ENCODE measurements around the gene ATAD3B.
A peak's percentile ranks its signal among the peaks of the same experiment; 100 is the strongest.

Gene ATAD3B

GRCh38 chr1:1535201-1536018, 63.8 kb downstream of the ATAD3B start:
- ATAC-seq = no peak

GRCh38 chr1:1536019-1536937, 64.7 kb downstream of the ATAD3B start:
- no peak for ATAC-seq

GRCh38 chr1:1536938-1537546, 65.5 kb downstream of the ATAD3B start:
- no peak for ATAC-seq

- no peak for ATAC-seq
These were observed 66.2 kb downstream of the ATAD3B start for GRCh38 chr1:1537626-1538250.

- no peak for ATAC-seq
These were observed 66.8 kb downstream of the ATAD3B start for GRCh38 chr1:1538334-1538733.

- no peak for ATAC-seq
These were observed 67.4 kb downstream of the ATAD3B start for GRCh38 chr1:1538989-1539309.

GRCh38 chr1:1539310-1540089, 67.9 kb downstream of the ATAD3B start:
- ATAC-seq = no peak

GRCh38 chr1:1540090-1540817, 68.7 kb downstream of the ATAD3B start, which contains the start of gene TMEM240:
TSS of gene TMEM240 (minus strand) at chr1:1540624. CDS start at chr1:1540346, 278 bp downstream.
- ATAC-seq = peak; percentile 25 to 42

- no peak for ATAC-seq
These were observed 69.5 kb downstream of the ATAD3B start for GRCh38 chr1:1540818-1541628.

GRCh38 chr1:1541956-1542765, 70.6 kb downstream of the ATAD3B start:
- no peak for ATAC-seq

GRCh38 chr1:1542766-1543705, 71.5 kb downstream of the ATAD3B start:
- ATAC-seq = no peak

GRCh38 chr1:1543706-1544099, 72.1 kb downstream of the ATAD3B start:
- no peak for ATAC-seq

GRCh38 chr1:1544544-1544943, 73.0 kb downstream of the ATAD3B start:
- no peak for ATAC-seq
